HEK293T (cell line): ENCODE measurements around the gene EIF3F.

Source experiments
- FOXA1 ChIP-seq: fragments of 450-650 bp; IDR thresholded peaks from 2 replicates; pipeline ENCODE4 v1.6.1; 2016; ENCODE audit warnings: mild to moderate bottlenecking
- FOXK2 ChIP-seq: fragments of 450-650 bp; IDR thresholded peaks from 2 replicates; pipeline ENCODE4 v1.6.1; 2016; ENCODE audit warnings: mild to moderate bottlenecking
- HDGF ChIP-seq: fragments of 450-650 bp; IDR thresholded peaks from 2 replicates; pipeline ENCODE4 v1.6.1; 2017; ENCODE audit warnings: antibody characterized with exemption, borderline replicate concordance
- LEF1 ChIP-seq: fragments of 450-650 bp; IDR thresholded peaks from 2 replicates; pipeline ENCODE4 v1.6.1; 2017; ENCODE audit warnings: mild to moderate bottlenecking, borderline replicate concordance
- SUZ12 ChIP-seq: fragments of 450-650 bp; IDR thresholded peaks from 2 replicates; pipeline ENCODE4 v1.6.1; 2016; ENCODE audit warnings: mild to moderate bottlenecking

- TF ChIP-seq SUZ12 (no peak), FOXK2 (no peak), LEF1 (no peak), HDGF (no peak), FOXA1 (no peak)
Observed at GRCh38 chr11:8020244-8020597, 33.1 kb downstream of the EIF3F start.
